Hepatocyte (in vitro differentiated cells): ENCODE results near the gene KRTAP22-2.

ENCODE experiments used
- CTCF ChIP-seq: fragments of 200-600 bp; sonication (generic); IDR thresholded peaks from 2 replicates; pipeline ENCODE4 v1.5.1; 2016; ENCODE audit warnings: antibody characterized with exemption, mild to moderate bottlenecking; ENCODE audit not compliant: poor library complexity
- EZH2 ChIP-seq: fragments of 200-600 bp; sonication (generic); IDR thresholded peaks from 2 replicates; pipeline ENCODE4 v1.6.1; 2016; ENCODE audit warnings: antibody characterized with exemption, mild to moderate bottlenecking, borderline replicate concordance
- EZH2phosphoT487 ChIP-seq: fragments of 200-600 bp; sonication (generic); IDR thresholded peaks from one replicate; pipeline ENCODE4 v1.6.1; 2018; ENCODE audit warnings: antibody characterized with exemption, mild to moderate bottlenecking, low read depth, moderate library complexity; ENCODE audit not compliant: unreplicated experiment, severe bottlenecking

GRCh38 chr21:30561957-30562356, 28.2 kb downstream of the KRTAP22-2 start:
- TF ChIP-seq CTCF (no peak), EZH2phosphoT487 (no peak), EZH2 (no peak)
